GM18505 (cell line): Measurements from ENCODE around the gene ESPN.

Experiments
- ATAC-seq: cut with Tn5 transposase; IDR thresholded peaks from one replicate; pipeline ENCODE4 v1.9.1; 2021; ENCODE audit not compliant: unreplicated experiment
- POLR2A ChIP-seq: IDR thresholded peaks from 4 replicates; pipeline ENCODE4 v1.6.1; 2011; ENCODE audit warnings: borderline replicate concordance; ENCODE audit not compliant: insufficient read depth, insufficient read length; ENCODE audit errors: extremely low read depth

ESPN gene, protein sequence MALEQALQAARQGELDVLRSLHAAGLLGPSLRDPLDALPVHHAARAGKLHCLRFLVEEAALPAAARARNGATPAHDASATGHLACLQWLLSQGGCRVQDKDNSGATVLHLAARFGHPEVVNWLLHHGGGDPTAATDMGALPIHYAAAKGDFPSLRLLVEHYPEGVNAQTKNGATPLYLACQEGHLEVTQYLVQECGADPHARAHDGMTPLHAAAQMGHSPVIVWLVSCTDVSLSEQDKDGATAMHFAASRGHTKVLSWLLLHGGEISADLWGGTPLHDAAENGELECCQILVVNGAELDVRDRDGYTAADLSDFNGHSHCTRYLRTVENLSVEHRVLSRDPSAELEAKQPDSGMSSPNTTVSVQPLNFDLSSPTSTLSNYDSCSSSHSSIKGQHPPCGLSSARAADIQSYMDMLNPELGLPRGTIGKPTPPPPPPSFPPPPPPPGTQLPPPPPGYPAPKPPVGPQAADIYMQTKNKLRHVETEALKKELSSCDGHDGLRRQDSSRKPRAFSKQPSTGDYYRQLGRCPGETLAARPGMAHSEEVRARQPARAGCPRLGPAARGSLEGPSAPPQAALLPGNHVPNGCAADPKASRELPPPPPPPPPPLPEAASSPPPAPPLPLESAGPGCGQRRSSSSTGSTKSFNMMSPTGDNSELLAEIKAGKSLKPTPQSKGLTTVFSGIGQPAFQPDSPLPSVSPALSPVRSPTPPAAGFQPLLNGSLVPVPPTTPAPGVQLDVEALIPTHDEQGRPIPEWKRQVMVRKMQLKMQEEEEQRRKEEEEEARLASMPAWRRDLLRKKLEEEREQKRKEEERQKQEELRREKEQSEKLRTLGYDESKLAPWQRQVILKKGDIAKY

DNA sequence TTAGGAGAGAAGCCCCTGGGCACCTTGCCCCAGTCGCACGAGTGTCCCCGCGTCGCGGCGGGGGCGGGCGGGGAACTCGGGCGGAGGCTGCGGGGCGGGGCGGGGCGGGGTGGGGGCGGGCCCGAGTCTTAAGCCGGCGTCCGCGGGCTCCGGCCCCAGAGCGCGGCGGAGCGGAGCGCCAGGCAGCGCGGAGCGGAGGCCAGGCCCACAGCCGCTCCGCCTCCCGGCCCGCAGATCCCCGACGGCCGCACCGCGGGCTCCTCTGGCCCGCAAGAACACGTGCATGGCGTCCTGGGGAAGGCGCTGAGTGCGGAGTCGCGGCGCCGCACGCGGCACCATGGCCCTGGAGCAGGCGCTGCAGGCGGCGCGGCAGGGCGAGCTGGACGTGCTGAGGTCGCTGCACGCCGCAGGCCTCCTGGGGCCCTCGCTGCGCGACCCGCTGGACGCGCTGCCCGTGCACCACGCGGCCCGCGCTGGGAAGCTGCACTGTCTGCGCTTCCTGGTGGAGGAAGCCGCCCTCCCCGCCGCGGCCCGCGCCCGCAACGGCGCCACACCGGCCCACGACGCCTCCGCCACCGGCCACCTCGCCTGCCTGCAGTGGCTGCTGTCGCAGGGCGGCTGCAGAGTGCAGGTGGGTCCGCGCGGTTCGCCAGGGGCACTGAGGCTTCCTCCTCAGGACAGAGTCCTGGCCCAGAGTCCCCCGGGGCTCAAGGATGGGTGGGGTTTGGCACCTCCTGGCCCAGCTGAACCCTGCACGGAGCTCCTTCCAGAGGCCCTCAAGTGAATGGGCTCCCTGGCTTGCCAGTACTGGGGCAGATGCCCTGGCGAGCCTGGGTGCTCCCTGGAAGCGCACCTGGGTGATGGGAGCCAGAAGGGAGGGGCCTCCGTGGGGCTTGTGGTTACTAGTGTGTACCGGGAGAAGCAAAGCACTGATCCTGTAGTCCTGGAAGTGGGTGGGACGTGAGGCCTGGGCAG is at the start of gene ESPN:
TSS of gene ESPN (plus strand) at position 158 of the 975 bp plus-strand sequence. CDS start at position 338, 180 bp downstream.
- TF ChIP-seq POLR2A = no peak
- no peak for ATAC-seq

DNA sequence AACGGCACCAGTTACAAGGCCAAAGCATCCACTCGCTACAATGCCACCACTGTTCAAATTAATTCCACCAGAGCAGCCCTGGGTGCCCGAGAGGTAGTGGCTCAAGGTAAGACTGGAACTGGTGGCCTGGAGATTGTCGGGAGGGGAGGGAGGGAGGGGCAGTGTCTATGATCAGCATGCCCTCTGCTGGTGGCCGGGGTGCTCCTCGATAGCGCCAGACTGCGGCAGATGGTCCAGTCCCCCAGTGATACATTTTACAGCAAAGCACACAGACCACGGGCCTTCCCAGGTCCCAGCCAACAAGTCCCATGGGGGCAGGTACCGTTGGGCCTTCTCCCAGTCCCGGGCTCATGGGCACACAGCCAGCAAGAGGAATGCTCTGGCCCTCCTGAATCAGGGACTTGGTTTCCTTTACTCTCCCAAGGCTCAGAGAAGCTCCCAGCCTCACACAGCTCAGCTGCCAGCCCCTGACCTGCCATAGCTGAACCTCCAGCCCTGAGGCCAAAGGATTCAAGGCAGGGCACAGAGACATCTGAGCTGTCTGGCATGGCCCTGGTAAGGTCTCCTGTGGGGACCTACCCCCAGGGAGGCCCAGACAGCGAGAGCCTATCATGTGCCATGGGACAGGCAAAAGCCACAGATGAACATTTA is 46.4 kb upstream of the ESPN start:
- no peak for TF ChIP-seq POLR2A
- no peak for ATAC-seq

GRCh38 chr1:6380037-6380436 is 44.5 kb upstream of the ESPN start:
- no peak for ATAC-seq
- TF ChIP-seq POLR2A = no peak

DNA sequence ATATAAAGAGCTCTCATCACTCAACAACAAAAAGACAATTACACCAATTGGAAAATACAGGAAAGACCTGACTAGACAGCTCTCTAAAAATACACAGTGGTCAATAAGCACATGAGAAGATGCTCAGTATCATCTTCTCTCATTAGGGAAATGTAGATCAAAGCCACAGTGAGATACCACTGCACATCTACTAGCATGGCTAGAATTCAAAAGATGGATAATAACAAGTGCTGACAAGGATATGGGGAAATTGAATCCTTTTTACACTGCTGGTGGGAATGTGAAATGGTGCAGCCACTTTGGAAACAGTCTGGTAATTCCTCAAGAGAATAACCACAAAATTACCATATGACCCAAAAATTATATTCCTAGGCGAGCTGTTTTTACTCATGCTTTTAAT is 40.4 kb upstream of the ESPN start:
- no peak for TF ChIP-seq POLR2A
- no peak for ATAC-seq

GRCh38 chr1:6384962-6385361 is 39.6 kb upstream of the ESPN start:
- TF ChIP-seq POLR2A = no peak
- no peak for ATAC-seq

DNA sequence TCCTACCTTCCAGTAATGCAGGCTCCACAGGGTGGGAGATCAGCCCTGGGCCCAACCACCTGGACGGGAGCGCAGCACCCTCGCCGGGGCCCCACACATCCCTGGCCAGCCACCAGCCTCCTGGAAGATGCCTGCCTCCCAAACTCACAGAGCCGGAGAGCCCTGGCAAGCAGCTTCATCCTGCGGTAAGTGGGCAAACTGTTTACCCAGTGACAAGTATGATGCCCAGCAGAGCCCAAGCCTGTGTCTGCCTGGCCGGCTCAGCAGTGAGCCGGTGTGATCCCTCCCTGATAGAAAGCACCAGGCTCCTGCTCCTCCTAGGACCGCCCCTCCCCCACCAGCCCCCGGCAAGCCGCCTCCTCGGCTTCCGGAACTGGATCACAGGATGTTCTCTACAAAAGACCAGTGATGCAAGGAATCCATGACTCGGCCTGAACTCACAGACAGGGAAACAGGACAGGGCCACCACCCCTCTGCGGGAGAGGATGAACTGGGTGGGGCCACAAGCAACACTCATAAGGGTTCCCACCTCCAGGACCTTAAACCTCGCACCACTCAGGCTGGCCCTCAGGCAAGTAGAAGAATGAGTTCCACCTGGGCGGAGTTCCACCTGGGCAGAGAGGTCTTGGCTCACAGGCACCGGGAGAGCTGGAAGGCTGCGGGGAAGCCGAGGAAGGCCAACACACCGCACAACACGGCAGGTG is 38.9 kb upstream of the ESPN start:
- ATAC-seq = no peak
- no peak for TF ChIP-seq POLR2A

GRCh38 chr1:6386371-6386949 is 38.1 kb upstream of the ESPN start:
- no peak for ATAC-seq
- no peak for TF ChIP-seq POLR2A

GRCh38 chr1:6389971-6390370 is 34.6 kb upstream of the ESPN start:
- TF ChIP-seq POLR2A = no peak
- ATAC-seq = no peak

DNA sequence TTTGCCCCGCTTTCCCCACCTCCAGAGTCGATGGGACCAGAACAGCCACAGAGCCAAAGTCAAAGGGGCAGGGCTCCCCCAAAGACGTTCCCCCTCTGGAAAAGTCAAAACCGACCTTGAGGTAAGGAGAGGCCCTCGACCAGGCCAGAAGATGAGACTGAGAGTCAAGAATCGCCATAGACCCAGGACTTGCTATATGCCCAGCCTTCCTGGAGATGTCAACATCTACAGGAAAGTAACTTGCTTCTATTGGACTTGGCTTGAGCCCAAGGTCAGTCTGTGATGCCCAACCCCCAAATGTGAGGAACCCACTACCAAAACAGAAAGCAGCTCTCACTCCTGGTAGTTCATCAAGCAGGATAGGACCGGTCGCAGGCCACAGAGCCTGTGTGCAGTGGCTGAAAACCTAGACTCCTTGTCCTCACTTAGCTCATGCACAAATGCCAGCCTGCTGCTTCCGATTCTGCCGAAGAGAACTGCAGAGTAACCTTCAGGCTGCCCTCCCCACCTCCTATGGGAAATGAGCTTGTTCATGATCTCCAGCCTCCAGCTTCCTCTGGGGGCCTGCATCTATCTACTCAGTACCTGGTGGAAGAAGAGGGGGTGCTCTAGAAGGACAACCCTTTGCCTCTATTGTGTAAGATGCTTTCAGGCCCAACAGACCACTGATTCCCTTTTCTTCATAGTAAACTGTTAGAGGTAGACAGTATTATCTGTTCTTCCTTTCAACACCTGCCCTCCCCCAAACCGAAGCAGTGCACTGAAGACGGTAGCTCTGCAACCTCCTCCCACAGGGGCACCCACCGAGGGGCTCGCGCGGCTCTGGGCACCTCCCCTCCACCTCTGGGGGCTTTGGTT is 32.4 kb upstream of the ESPN start:
- TF ChIP-seq POLR2A = no peak
- no peak for ATAC-seq

- TF ChIP-seq POLR2A = peak; percentile 73
- ATAC-seq = peak; percentile 23
Measured at GRCh38 chr1:6392809-6393399, 31.7 kb upstream of the ESPN start.
